Inflammatory macrophage treated with lipopolysaccharide for 1 hour (primary cell): ENCODE results near the gene WDPCP.
"Not testable (repeated sequence)": the region's sequence is repeated elsewhere in the genome, so short reads cannot be mapped to it uniquely, and the experiment has no call there.

Source experiments
- DNase-seq, 2 donors: peaks; one replicate each; pipeline ENCODE4 v3.0.0-alpha.2; 2020 to 2022

Gene WDPCP, protein sequence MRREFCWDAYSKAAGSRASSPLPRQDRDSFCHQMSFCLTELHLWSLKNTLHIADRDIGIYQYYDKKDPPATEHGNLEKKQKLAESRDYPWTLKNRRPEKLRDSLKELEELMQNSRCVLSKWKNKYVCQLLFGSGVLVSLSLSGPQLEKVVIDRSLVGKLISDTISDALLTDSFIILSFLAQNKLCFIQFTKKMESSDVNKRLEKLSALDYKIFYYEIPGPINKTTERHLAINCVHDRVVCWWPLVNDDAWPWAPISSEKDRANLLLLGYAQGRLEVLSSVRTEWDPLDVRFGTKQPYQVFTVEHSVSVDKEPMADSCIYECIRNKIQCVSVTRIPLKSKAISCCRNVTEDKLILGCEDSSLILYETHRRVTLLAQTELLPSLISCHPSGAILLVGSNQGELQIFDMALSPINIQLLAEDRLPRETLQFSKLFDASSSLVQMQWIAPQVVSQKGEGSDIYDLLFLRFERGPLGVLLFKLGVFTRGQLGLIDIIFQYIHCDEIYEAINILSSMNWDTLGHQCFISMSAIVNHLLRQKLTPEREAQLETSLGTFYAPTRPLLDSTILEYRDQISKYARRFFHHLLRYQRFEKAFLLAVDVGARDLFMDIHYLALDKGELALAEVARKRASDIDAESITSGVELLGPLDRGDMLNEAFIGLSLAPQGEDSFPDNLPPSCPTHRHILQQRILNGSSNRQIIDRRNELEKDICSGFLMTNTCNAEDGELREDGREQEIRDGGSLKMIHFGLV

DNA sequence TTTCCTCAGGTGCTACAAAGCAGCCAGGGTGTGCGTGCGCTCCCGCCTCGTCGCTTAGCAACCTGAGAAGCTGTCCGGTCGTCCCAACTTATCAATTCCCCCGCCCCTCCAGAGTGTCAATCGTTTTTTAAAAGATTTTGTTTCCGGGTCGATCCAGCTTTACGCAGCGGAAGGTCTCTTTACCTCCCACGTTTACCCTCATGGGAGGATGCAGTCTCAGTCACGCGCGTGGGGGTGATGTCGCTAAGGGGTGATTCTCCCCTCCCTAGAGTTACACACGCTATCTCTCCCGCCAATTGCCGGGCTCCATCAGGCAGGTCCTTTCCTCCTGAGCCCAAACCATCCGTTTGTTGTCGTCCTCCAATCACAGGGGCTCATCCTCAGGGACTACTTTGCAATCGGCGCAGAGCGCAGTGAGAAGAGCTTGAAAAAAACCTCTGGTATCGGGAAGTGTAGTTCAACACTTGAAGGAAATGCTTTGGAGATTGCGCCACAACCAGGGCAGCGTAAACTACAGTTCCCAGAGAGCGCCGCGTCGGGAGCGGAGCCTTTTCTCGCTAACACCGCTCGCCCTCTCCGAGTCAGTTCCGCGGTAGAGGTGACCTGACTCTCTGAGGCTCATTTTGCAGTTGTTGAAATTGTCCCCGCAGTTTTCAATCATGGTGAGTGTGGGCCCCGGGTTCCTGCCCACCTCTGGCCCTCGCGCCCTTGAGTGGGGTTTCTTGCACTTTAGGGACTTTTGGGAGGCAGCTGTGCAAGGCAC is at the start of gene WDPCP, which contains the start of gene MDH1:
WDPCP (minus strand) TSS at position 93 of the 763 bp plus-strand sequence. CDS start 206 bp downstream, outside the sequence.
MDH1 (plus strand) TSS at position 579 of the 763 bp plus-strand sequence; CDS start at position 660, 81 bp downstream.
- DNase-seq, result peak; percentile 99 to 100

DNA sequence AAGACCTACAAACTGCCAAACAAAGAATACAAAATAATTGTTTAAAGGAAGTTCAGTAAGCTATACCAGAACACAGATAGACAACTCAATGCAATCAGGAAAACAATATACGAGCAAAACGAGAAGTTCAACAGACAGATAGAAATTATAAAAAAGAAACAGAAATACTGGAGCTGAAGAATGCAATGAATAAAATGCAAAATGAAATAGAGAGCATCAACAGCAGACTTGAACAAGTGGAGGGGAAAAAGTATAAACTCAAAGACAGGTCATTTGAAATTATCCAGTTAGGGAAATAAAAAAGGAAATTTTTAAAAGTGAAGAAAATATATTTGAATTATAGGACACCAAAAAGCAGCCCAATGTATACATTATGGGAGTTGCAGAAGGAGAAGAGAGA is 44.1 kb upstream of the WDPCP start:
- DNase-seq, result no peak

GRCh38 chr2:63631501-63631900 is 43.2 kb upstream of the WDPCP start:
- no peak for DNase-seq

- DNase-seq, result no peak
Observed at GRCh38 chr2:63628403-63628942, 40.2 kb upstream of the WDPCP start.

DNA sequence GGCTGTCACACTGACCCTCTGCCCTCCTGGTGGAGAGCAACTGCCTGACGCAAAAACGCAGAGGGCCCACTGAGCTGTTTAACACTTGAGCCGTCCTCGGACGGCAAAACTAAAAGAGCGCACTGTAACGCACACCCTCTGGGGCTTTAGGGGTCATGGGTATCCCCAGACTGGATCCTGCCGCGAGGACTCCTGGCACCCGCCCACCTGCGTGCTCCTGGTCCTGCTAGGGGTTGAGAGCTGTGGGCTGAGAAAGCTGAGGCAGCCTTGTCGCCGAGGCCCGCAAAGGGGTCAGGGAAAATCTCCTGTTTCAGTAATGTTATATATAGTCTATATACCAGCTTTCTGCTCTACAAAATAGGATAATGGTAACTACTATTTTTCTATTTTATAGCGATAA is 39.6 kb upstream of the WDPCP start:
- no peak for DNase-seq

DNA sequence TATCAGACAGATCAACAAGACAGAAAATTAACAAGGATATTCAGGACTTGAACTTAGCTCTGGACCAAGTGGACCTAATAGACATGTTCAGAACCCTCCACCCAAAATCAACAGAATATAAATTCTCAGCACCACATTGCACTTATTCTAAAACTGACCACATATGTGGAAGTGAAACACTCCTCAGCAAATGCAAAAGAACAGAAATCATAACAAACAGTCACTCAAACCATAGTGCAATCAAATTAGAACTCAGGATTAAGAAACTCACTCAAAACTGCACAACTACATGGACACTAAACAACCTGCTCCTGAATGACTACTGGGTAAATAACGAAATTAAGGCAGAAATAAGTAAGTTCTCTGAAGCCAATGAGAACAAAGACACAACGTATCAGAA is 35.5 kb upstream of the WDPCP start:
- DNase-seq, result not testable (repeated sequence)

- DNase-seq, result no peak
Observed at GRCh38 chr2:63622751-63623150, 34.5 kb upstream of the WDPCP start.

DNA sequence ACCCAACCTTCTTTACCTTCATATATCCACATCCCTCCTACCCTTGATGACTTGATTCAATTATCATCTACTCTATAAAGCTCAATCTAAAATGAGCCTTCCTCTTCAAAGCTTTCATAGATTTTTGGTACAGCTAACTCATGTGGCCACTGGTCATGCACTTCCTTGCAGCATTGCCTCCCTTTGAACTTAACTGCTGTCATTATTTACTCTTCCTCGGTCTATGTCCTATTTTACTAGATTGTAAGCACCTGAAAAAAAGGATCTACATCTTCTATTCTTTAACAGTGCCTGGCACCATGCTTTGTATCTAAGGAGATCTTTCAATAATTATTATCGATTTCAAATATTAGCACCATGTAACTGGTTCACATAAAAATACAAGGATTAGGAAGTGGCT is 31.1 kb upstream of the WDPCP start:
- DNase-seq, result no peak

DNA sequence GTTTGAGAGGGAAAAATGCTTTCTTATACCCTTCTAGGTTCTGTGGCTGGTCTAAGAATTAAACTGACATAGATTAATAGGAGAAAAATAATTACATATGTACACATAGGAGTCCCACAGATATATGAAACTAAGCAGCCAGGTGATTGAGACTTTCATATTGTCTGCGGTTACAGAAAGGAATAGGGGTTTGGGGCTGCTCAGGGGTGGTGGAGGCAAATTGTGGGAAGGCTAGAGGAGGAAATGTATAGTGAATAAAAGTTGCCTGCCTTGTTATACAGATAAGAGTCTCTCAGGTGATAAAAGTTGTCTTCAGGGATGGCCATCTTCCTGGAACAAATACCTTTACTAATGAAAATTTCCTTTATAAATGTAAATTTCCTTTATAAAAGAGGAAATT is 29.1 kb upstream of the WDPCP start:
- no peak for DNase-seq

- DNase-seq, result no peak
Observed at GRCh38 chr2:63614983-63615945, 27.0 kb upstream of the WDPCP start.

DNA sequence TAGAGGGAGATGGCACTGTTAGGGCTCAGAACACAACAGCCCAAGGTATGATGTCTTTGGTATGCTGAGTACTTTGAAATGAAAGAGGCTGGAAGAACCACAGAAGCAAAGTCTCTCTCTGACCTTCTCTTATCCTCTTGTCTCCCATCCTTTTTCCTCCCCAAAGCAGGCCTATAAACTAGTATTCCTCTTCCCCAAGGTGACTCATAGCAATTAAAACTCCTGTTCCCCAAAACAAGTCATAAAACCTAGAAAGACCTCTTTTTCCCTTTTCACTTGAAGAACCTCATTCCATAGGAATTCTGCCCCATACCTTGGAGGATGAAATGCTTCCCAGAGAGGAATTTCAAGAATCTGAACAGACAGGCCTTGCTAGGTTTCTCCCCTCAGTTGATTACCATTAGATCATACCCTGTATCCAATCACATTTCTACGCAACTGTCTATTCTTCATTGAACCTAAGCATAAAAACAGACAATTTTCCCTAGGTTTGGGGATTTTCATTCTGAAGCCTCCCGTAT is 26.2 kb upstream of the WDPCP start:
- DNase-seq, result no peak

- peak; percentile 25 to 76 for DNase-seq
Observed at GRCh38 chr2:63613391-63613901, 25.2 kb upstream of the WDPCP start.

- no peak for DNase-seq
Observed at GRCh38 chr2:63610525-63610924, 22.2 kb upstream of the WDPCP start.

DNA sequence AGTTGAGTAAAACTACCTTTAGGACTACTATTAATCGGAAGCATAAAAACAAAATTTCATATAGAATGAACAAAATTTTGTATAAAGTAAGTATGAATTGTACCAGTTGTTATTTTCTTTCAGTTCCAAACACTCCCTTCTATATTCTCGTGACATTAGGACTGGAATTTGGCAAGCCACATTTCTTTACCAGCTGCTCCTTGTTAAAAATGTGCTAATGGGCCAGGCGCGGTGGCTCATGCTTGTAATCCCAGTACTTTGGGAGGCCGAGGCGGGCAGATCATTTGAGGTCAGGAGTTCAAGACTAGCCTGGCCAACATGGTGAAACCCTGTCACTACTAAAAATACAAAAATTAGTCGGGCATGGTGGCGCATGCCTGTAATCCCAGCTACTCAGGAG is 20.6 kb upstream of the WDPCP start:
- not testable (repeated sequence) for DNase-seq

GRCh38 chr2:63604666-63605065 is 16.4 kb upstream of the WDPCP start:
- no peak for DNase-seq

DNA sequence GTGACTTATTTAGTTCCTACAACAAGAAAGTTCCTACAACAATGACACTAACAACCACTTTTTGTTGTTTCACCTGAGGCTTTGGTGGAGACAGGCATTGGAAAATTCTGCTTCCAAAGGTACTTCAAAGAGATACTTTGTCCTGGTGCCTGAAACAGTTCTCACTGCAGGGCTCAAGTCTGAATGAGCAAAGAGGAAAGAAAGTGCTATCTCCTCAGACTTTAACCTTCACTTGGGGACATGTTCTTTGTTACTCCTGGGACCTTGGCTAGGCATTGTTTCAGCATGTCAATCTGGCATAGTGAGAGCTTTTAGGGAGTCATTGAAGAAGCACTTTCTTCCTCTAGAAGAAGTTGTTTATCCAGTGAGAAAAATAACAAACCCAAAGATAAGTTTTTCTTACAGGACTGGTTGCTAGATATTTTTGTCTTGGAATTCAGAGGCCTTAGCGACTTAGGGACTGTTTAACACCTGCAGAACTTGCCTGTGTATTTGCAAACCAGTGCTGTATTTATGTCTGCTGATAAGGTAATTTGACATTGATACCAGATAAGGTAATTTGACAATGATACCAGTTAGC is 12.7 kb upstream of the WDPCP start:
- DNase-seq, result no peak

- DNase-seq, result no peak
Observed at GRCh38 chr2:63598981-63599380, 10.7 kb upstream of the WDPCP start.

GRCh38 chr2:63596401-63596883 is 8.2 kb upstream of the WDPCP start:
- DNase-seq, result peak; percentile 73 to 93

DNA sequence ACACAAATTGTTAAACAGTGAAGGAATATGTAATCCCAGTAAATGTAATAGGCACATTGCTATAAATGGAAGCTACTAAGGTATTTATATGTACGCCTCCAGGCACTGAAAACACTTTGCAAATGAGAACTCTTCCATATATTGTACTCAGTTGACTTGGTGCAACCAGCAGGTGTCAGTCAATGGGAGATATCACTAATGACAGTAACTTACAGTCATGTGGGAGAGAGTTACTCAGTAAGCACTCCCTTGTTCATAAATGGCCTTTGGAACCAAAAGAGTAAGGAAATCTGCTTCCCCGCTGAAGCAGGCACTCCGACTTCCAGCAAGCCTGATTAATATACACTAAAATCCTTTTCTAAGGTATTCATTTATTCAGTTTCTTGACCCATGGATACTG is 6.4 kb upstream of the WDPCP start:
- DNase-seq, result no peak

- no peak for DNase-seq
Observed at GRCh38 chr2:63591566-63592175, 3.4 kb upstream of the WDPCP start.
